Muscle of leg (tissue), 11 donors: ENCODE data around the gene NRG3. TPM values are rescaled to one million over a fixed set of nuclear protein-coding genes. Genes with fewer than 3 reads are reported as not detected.
A peak's percentile ranks its signal among the peaks of the same experiment; 100 is the strongest.

Experiments used
- DNase-seq: peaks from one replicate; pipeline ENCODE4 v3.0.0; 2013
- H3K27ac ChIP-seq: one replicate; pipeline ENCODE4 v1.5.1; 2013; ENCODE audit warnings: mild to moderate bottlenecking, low read length, control low read depth
- H3K27me3 ChIP-seq: one replicate; pipeline ENCODE4 v1.6.1; 2013; ENCODE audit warnings: low read length; ENCODE audit not compliant: control insufficient read depth, insufficient read depth
- H3K36me3 ChIP-seq: one replicate; pipeline ENCODE4 v1.6.1; 2013; ENCODE audit warnings: low read length; ENCODE audit not compliant: control insufficient read depth, insufficient read depth
- H3K4me1 ChIP-seq: one replicate; pipeline ENCODE4 v1.6.1; 2013; ENCODE audit warnings: low read length; ENCODE audit not compliant: control insufficient read depth, insufficient read depth
- H3K4me3 ChIP-seq: one replicate; pipeline ENCODE4 v1.5.1; 2013; ENCODE audit warnings: low read length, control low read depth
- H3K9me3 ChIP-seq: replicated peaks from 2 replicates; pipeline ENCODE4 v1.6.1; 2013; ENCODE audit warnings: low read depth, low read length; ENCODE audit not compliant: control insufficient read depth
- WGBS: methylation state at CpG from one replicate; pipeline ENCODE4 v1.1.5; 2013; ENCODE audit warnings: missing lambda C conversion rate; ENCODE audit not compliant: insufficient coverage; 5-methylcytosine and 5-hydroxymethylcytosine counted together
- polyA plus RNA-seq, 8 donors: library from polyadenylated mRNA; unstranded; fragments of 120-200 nt; gene quantifications; one replicate each; pipeline versions ENCODE4 v1.2.1 to v1.2.3, GENCODE V29; 2013; ENCODE audit warnings: inconsistent platforms in 1 of 8, low replicate concordance in 1 of 8; ENCODE audit not compliant: insufficient read length in 8 of 8, insufficient read depth in 1 of 8
- total RNA-seq: library from RNA; stranded (reverse); fragments of 120-200 nt; gene quantifications from one replicate; pipeline ENCODE4 v1.2.4, GENCODE V29; 2013

The NRG3 gene
- total and polyA plus RNA-seq, 9 donors, result 0.04 to 0.60 (median 0.18) TPM

DNA sequence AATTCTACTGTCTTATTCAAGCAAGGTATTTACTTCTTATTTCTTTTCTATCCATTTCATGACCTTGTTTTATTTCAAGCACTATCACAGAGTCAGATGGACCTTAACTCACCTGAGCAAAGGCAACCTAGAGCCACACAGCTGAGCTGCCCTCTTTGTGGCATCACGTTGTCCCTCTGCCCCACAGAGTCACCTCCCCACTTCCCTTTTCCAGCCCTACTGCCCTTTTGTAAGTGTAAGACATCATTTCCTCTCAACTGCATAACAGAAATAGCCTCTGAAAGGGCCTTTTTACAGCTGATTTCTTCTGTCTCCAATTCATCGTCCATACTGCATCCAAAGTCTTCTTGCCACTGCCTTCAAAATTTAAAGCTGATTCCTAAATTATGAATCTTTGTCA is 946.0 kb downstream of the NRG3 start:
- H3K36me3 ChIP-seq, result no peaks in the 10 kb centered on the region
- no peak overlapping the region for H3K4me3 ChIP-seq
- WGBS, result 75% methylated on average over 1 of the region's 2 CpGs
- no peak overlapping the region for H3K27ac ChIP-seq
- no peaks in the 10 kb centered on the region for H3K9me3 ChIP-seq
- H3K27me3 ChIP-seq, result no peaks in the 10 kb centered on the region
- H3K4me1 ChIP-seq, result no peaks in the 10 kb centered on the region
- DNase-seq, result no peak

DNA sequence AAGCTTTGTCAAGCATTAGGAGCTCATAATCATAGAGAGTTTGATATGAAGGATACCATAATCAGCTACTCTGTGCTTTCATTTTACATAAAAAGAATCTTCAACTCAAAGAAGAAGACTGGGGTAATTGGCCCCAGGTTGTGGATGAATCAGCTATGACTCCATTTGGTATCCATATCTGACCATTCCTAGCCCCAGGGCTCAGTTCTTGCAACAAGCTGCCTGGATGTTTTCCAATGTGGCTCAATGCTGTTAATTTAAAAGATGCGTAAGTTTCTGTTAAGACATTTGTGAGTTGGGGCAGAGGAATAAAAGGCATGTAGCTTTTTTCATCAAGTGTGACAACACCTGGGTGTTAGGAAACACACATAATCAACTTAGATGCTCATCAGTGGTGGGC is 951.1 kb downstream of the NRG3 start:
- Histone ChIP-seq H3K9me3 (no peaks in the 10 kb centered on the region), H3K27me3 (no peaks in the 10 kb centered on the region), H3K4me1 (no peaks in the 10 kb centered on the region), H3K4me3 (no peak overlapping the region), H3K36me3 (no peaks in the 10 kb centered on the region), H3K27ac (no peak overlapping the region)
- no peak for DNase-seq
- no CpG with 5 or more reads among the region's 1 CpG for WGBS

DNA sequence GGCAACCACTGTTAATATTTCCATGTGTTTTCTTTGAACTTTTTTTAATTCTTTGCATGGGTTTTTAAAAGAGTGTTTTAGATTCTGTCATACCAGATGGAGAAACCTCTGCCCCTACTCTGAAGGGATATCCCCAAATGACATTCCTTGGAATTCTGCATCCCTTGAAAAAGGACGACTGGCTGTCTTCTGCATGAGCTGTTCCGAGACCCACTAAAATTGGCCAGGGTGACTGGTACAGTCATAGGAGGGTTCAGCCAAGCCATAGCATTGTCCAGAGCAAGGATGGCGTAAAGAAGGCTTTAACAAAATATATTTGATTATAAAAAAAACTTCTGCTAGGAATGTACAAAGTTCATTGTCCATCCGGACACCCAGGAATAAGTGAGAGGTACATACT is 952.9 kb downstream of the NRG3 start:
- Histone ChIP-seq H3K36me3 (no peaks in the 10 kb centered on the region), H3K27ac (no peak overlapping the region), H3K4me1 (no peaks in the 10 kb centered on the region), H3K27me3 (no peaks in the 10 kb centered on the region), H3K9me3 (no peaks in the 10 kb centered on the region), H3K4me3 (no peak overlapping the region)
- no peak for DNase-seq
- WGBS, result 20% methylated on average over 1 of the region's 4 CpGs

DNA sequence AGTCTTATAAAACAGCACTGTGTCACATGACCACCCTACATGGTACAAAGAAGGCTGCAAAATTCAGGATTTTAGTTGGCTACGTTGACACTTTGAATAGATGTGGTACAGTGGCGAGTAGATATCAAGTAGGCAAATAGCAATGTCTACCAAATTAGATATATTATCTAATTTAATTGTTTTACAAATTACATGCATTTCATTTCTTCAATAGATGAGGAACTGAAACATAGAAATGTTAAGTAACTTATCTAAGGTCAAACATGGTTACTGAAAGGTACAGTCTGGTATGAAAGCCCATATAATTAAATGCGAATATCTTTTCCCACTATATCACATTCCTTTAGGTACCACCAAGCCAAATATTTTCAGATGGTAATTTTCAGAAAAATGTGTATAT is 972.2 kb downstream of the NRG3 start:
- Histone ChIP-seq H3K36me3 (no peaks in the 10 kb centered on the region), H3K4me1 (no peaks in the 10 kb centered on the region), H3K4me3 (no peak overlapping the region), H3K27me3 (no peaks in the 10 kb centered on the region), H3K9me3 (no peaks in the 10 kb centered on the region), H3K27ac (no peak overlapping the region)
- WGBS, result no CpG with 5 or more reads among the region's 3 CpGs
- no peak for DNase-seq

DNA sequence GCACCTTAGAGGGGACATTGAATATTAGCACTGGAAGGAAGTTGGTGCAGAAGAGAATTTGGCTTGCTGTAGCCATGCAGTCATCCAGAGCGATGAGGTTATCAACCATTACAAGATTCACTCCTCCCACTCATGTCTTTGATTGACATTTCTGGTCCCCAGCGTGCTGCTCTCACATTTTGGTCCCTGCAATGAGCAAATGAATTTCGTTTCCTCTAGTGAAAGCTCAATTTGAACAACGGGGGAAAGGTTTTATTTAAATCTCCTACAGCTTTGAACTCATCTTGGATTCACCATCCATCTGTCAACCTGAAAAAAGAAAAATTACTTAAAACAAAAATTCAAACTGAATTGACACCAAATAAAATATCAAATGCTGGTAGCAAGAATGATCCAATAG is 975.2 kb downstream of the NRG3 start:
- 92% methylated on average over 3 of the region's 4 CpGs for WGBS
- Histone ChIP-seq H3K27me3 (no peaks in the 10 kb centered on the region), H3K36me3 (no peaks in the 10 kb centered on the region), H3K4me3 (no peak overlapping the region), H3K27ac (no peak overlapping the region), H3K4me1 (no peaks in the 10 kb centered on the region), H3K9me3 (no peaks in the 10 kb centered on the region)
- no peak for DNase-seq

DNA sequence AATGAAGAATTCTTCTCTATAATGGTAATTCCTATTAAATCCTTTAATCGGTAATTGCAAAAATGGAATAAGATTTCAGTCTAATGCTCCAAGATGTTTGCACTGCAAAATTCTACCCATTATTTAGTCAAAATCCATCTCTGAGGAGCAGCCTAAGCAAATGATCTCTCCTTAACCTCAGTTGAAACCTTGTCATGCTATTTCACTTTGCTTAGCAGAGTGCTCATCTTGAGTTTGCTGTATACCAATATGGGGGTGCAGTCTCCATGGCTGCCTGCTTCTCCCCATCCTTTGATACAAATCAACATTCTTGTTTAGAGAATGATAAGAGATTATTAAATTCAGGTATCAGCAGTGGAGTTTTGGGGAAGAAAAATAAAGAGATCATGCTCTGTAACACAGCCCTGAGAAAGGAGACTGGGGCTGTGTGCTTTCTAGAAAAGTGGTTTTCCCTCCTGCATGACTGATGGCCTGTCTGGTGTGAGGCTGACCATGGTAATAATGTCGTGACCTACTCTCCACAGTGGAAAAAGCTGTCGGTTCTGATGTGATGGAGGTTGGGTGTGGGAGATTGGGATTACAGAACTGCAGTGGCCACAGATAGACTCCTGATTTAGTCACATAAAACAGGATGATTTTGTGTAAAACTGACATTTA is 982.1 kb downstream of the NRG3 start:
- WGBS, result 44% methylated on average over 2 of the region's 3 CpGs
- Histone ChIP-seq H3K9me3 (no peaks in the 10 kb centered on the region), H3K4me1 (no peaks in the 10 kb centered on the region), H3K36me3 (no peaks in the 10 kb centered on the region), H3K4me3 (no peak overlapping the region), H3K27ac (no peak overlapping the region), H3K27me3 (no peaks in the 10 kb centered on the region)
- no peak for DNase-seq

DNA sequence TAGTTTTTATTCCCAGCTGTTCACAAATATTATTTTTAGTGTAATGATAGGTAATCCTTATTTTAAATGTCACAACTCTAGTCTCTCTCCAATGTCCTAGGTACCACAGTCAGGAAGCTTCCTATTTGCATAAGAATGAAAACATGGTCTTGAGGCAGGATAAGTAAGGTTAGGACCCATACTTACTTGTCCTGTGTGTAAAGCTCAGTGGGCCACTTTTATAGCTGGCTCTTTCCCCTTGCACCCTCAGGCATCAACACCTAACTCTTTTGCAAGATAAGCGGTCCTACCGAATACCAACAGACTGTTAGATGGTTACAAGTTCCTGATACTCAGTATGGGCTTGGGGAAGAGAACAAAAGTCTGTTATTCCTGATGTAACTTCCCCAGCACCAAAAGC is 986.9 kb downstream of the NRG3 start:
- no peaks in the 10 kb centered on the region for H3K4me1 ChIP-seq
- no peaks in the 10 kb centered on the region for H3K27me3 ChIP-seq
- H3K27ac ChIP-seq, result no peak overlapping the region
- WGBS, result no CpG with 5 or more reads among the region's 2 CpGs
- no peak for DNase-seq
- H3K9me3 ChIP-seq, result no peaks in the 10 kb centered on the region
- no peak overlapping the region for H3K4me3 ChIP-seq
- no peaks in the 10 kb centered on the region for H3K36me3 ChIP-seq

DNA sequence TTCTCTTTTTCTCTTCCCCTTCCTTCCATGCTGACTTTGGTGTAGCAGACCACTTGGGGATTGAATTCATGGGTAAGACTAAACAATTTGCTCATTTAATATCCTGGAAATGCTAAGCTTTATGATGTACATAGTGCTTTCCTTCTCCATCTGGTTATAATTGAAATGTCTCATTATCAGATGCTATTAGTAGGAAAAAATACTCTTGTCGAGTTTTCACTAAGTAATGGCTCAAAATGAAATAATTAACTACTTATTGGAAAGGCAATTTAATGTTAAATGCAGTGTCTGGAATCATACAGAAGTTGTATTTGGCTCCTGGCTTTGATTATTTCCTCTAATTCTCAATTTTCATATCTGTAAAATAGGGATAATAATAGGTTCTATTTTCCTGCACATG is 990.4 kb downstream of the NRG3 start:
- DNase-seq, result peak; percentile 8
- WGBS, result no CpG with 5 or more reads among the region's 1 CpG
- no peaks in the 10 kb centered on the region for H3K4me1 ChIP-seq

DNA sequence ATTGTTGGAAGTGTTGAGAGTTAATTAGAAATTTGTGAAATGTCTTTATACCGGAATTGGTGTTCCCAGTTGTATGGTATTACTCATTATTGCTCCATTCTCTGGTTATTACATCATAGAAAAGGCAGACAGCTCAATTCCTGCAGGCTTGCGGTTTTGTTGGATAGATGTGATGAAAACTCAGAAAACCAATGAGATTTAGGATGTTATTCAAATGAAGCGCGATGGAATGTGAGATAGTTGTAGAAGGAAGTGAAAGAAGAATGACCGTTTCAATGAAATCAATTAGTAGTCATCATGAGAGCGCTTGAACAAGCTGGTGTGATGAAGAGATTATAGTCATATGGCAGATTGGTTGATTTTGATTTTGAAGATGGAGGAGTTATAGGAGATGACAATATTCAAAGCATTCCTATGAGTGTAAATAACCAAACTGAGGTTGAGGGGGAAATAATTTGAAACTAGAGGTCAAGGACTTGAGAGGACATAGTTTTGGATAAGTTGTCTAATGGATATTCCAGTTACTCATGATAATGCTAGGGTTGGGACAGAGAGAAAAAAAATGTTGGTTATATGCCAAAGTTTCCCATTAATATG is 991.5 kb downstream of the NRG3 start:
- WGBS, result 60% methylated on average over 5 of the region's 6 CpGs
- no peaks in the 10 kb centered on the region for H3K27me3 ChIP-seq
- H3K36me3 ChIP-seq, result no peaks in the 10 kb centered on the region
- H3K9me3 ChIP-seq, result no peaks in the 10 kb centered on the region
- no peak overlapping the region for H3K4me3 ChIP-seq
- H3K4me1 ChIP-seq, result no peaks in the 10 kb centered on the region
- H3K27ac ChIP-seq, result no peak overlapping the region
- DNase-seq, result no peak

More for the DNA sequence above, 990.4 kb downstream of the NRG3 start:
- Histone ChIP-seq H3K36me3 (no peaks in the 10 kb centered on the region), H3K9me3 (no peaks in the 10 kb centered on the region), H3K4me3 (no peak overlapping the region), H3K27ac (no peak overlapping the region), H3K27me3 (no peaks in the 10 kb centered on the region)

DNA sequence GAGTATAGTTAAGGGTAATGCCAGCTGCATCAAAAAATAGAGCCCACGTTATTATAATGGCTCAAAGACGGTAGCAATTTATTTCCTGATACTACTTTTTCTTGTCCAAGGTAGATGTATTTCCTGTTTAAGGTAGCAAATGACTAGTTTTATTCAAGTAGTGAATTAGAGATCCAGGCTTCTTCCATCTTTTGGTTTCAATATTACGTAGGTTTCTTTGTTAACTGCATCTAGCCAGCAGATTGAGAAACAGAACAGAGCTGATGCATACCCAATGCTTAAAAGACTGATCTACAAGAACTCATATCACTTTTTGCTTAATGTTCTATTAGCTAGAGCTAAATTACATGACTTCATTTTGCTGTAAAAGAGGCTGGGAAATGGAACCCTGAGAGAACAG is 992.1 kb downstream of the NRG3 start:
- no peak overlapping the region for H3K4me3 ChIP-seq
- no peaks in the 10 kb centered on the region for H3K36me3 ChIP-seq
- H3K4me1 ChIP-seq, result no peaks in the 10 kb centered on the region
- no peaks in the 10 kb centered on the region for H3K27me3 ChIP-seq
- no CpG with 5 or more reads among the region's 3 CpGs for WGBS
- no peaks in the 10 kb centered on the region for H3K9me3 ChIP-seq
- no peak for DNase-seq
- no peak overlapping the region for H3K27ac ChIP-seq

DNA sequence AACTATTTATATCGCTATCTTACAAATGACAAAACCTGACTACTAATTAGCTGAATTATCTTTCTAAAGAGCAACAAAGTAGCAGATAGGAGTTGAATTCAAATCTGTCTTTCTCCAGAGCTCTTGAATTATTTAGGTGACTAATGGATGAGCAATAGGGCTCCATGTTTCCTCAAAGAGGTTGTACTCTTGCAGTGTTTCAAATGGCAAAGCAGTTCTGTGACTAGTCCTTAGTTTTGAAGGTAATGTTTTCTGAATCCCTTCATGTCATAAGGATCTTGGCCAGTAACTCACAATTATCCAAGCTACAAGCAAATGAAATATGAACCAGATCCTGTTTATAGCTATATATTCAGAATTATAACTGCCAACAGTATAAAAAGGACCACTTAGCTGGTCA is 999.7 kb downstream of the NRG3 start:
- H3K27me3 ChIP-seq, result no peaks in the 10 kb centered on the region
- H3K9me3 ChIP-seq, result no peaks in the 10 kb centered on the region
- H3K27ac ChIP-seq, result no peak overlapping the region
- DNase-seq, result no peak
- no peak overlapping the region for H3K4me3 ChIP-seq
- no CpG with 5 or more reads among the region's 1 CpG for WGBS
- H3K36me3 ChIP-seq, result no peaks in the 10 kb centered on the region
- no peaks in the 10 kb centered on the region for H3K4me1 ChIP-seq
